Stimulated activated CD8-positive, alpha-beta memory T cell treated with anti-CD3 and anti-CD28 coated beads, Interleukin-15, amount 100 ng/mL, for 24 hours (primary cell): ENCODE measurements around the gene ERMP1.

ENCODE experiments used
- DNase-seq: peaks from one replicate; pipeline ENCODE4 v3.0.0-alpha.2; 2020; ENCODE audit warnings: low read depth

Gene ERMP1

GRCh38 chr9:5773324-5773999, 59.5 kb downstream of the ERMP1 start:
- no peak for DNase-seq

- DNase-seq = no peak
These were observed 64.7 kb downstream of the ERMP1 start for GRCh38 chr9:5767968-5768932.

GRCh38 chr9:5764130-5764868, 68.6 kb downstream of the ERMP1 start:
- DNase-seq = no peak

GRCh38 chr9:5762421-5762820, 70.5 kb downstream of the ERMP1 start:
- no peak for DNase-seq

- DNase-seq = no peak
These were observed 72.6 kb downstream of the ERMP1 start for GRCh38 chr9:5760338-5760737.

- DNase-seq = no peak
These were observed 76.3 kb downstream of the ERMP1 start for GRCh38 chr9:5756633-5757032.

- no peak for DNase-seq
These were observed 82.3 kb downstream of the ERMP1 start for GRCh38 chr9:5750569-5750968.

- no peak for DNase-seq
These were observed 83.6 kb downstream of the ERMP1 start for GRCh38 chr9:5749306-5749705.

GRCh38 chr9:5748438-5748837, 84.5 kb downstream of the ERMP1 start:
- no peak for DNase-seq

GRCh38 chr9:5743109-5743508, 89.8 kb downstream of the ERMP1 start:
- DNase-seq = no peak

GRCh38 chr9:5736563-5737346, 96.2 kb downstream of the ERMP1 start:
- no peak for DNase-seq

- DNase-seq = no peak
These were observed 97.8 kb downstream of the ERMP1 start for GRCh38 chr9:5735072-5735471.
